OCI-LY7 (cell line): ENCODE results near the gene SIRT6. TPM values are rescaled to one million over a fixed set of nuclear protein-coding genes. Genes with fewer than 3 reads are reported as not detected.

Source experiments
- BruUV-seq: library from RNA; stranded (reverse); fragments of 400-500 nt; replicated peaks from 2 replicates; lab custom pipeline; 2021; lab: Mats Ljungman, UMichigan
- CTCF ChIA-PET: fragments of 300-600 bp; sonication (Branson Sonifier 250); formaldehyde crosslinking; loops from one replicate; lab custom pipeline; 2022; ENCODE audit warnings: antibody characterized with exemption; ENCODE audit not compliant: unreplicated experiment; lab: Charles Lee
- POLR2A ChIA-PET: fragments of 300-600 bp; sonication (Branson Sonifier 250); formaldehyde crosslinking; loops from one replicate; lab custom pipeline; 2022; ENCODE audit warnings: antibody characterized with exemption; lab: Charles Lee
- DNase-seq: peaks from one replicate; pipeline ENCODE4 v3.0.0-alpha.2; 2015; ENCODE audit warnings: low spot score
- H2AFZ ChIP-seq: fragments of 200-600 bp; sonication (generic), shearing (Covaris generic); 2 replicates; pipeline ENCODE4 v1.6.1; 2014; ENCODE audit warnings: mild to moderate bottlenecking, antibody characterized with exemption, low read length, moderate library complexity
- H3K27ac ChIP-seq: fragments of 200-600 bp; sonication (generic); 2 replicates; pipeline ENCODE4 v1.5.1; 2014; ENCODE audit warnings: mixed run types, low read depth, mild to moderate bottlenecking, moderate library complexity, low read length, inconsistent platforms; ENCODE audit not compliant: poor library complexity, severe bottlenecking
- H3K36me3 ChIP-seq: fragments of 200-600 bp; sonication (generic); 2 replicates; pipeline ENCODE4 v1.6.1; 2014; ENCODE audit warnings: mild to moderate bottlenecking, antibody characterized with exemption, low read length, moderate library complexity, mixed read lengths; ENCODE audit not compliant: insufficient read depth
- H3K4me1 ChIP-seq: fragments of 200-600 bp; sonication (generic); 2 replicates; pipeline ENCODE4 v1.5.1; 2014; ENCODE audit warnings: mild to moderate bottlenecking, low read length; ENCODE audit not compliant: insufficient read depth, poor library complexity, severe bottlenecking
- H3K4me2 ChIP-seq: fragments of 200-600 bp; sonication (generic); 2 replicates; pipeline ENCODE4 v1.6.1; 2014; ENCODE audit warnings: mild to moderate bottlenecking, low read length
- H3K4me3 ChIP-seq: fragments of 200-600 bp; sonication (generic); 2 replicates; pipeline ENCODE4 v1.5.1; 2014; ENCODE audit warnings: mild to moderate bottlenecking, low read depth, low read length; ENCODE audit not compliant: poor library complexity, severe bottlenecking
- H3K79me2 ChIP-seq: fragments of 200-600 bp; sonication (generic); 2 replicates; pipeline ENCODE4 v1.6.1; 2016; ENCODE audit warnings: low read depth, mild to moderate bottlenecking, low read length, moderate library complexity, mixed read lengths; ENCODE audit not compliant: insufficient read depth
- H3K9me2 ChIP-seq: fragments of 200-600 bp; sonication (generic); 2 replicates; pipeline ENCODE4 v1.6.1; 2016; ENCODE audit warnings: mild to moderate bottlenecking, low read length, mixed read lengths; ENCODE audit not compliant: insufficient read depth
- H3K9me3 ChIP-seq: fragments of 200-600 bp; sonication (generic); 2 replicates; pipeline ENCODE4 v1.6.1; 2014; ENCODE audit warnings: mild to moderate bottlenecking, mixed run types, low read length, mixed read lengths
- H4K20me1 ChIP-seq: fragments of 200-600 bp; sonication (generic); 2 replicates; pipeline ENCODE4 v1.6.1; 2014; ENCODE audit warnings: mild to moderate bottlenecking, antibody characterized with exemption, low read length, moderate library complexity, mixed read lengths; ENCODE audit not compliant: insufficient read depth
- EZH2phosphoT487 ChIP-seq: fragments of 200-600 bp; sonication (generic); IDR thresholded peaks from 2 replicates; pipeline ENCODE4 v1.6.1; 2018; ENCODE audit warnings: low read depth, borderline replicate concordance, mild to moderate bottlenecking, mixed run types, antibody characterized with exemption, low read length, moderate library complexity, mixed read lengths
- intact Hi-C: fragments of 100-400 bp; cut with micrococcal nuclease; formaldehyde crosslinking; loops from one replicate; pipeline ENCODE4 v1.10.0; 2022; ENCODE audit not compliant: unreplicated experiment
- total RNA-seq, 2 experiments: library from RNA; depleted of rRNA in 1 of 2; stranded (reverse); fragments of >200 nt in 1 of 2; shearing (Covaris generic) in 1 of 2; gene quantifications; 2 replicates each; pipeline ENCODE4 v1.2.3, GENCODE V29; 2014 to 2022
- TF ChIP-seq, protein P1 (sequence below): fragments of 200-600 bp; sonication (generic); conservative IDR thresholded peaks from 2 replicates; pipeline ENCODE4 v1.5.1; 2014; ENCODE audit warnings: mild to moderate bottlenecking, antibody characterized with exemption, low read length, moderate library complexity, mixed read lengths

Gene SIRT6
- total RNA-seq, 2 experiments from 2014 or later: 31.7 to 46.2 TPM

DNA sequence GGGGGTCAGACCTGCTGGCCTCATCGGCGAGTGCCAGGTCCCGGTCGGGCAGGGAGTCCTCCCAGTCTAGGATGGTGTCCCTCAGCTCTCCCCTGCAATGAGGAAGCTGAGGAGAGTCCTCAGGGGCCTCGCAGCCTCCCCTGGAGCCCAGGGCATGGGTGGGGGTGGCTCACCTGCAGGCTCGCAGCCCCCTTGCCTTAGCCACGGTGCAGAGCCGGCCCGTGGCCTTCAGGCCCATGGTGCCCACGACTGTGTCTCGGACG lies 6.8 kb downstream of the SIRT6 start:
- ChIA-PET CTCF (no interaction called here), POLR2A (no interaction called here)
- intact Hi-C loops: no loop called here

DNA sequence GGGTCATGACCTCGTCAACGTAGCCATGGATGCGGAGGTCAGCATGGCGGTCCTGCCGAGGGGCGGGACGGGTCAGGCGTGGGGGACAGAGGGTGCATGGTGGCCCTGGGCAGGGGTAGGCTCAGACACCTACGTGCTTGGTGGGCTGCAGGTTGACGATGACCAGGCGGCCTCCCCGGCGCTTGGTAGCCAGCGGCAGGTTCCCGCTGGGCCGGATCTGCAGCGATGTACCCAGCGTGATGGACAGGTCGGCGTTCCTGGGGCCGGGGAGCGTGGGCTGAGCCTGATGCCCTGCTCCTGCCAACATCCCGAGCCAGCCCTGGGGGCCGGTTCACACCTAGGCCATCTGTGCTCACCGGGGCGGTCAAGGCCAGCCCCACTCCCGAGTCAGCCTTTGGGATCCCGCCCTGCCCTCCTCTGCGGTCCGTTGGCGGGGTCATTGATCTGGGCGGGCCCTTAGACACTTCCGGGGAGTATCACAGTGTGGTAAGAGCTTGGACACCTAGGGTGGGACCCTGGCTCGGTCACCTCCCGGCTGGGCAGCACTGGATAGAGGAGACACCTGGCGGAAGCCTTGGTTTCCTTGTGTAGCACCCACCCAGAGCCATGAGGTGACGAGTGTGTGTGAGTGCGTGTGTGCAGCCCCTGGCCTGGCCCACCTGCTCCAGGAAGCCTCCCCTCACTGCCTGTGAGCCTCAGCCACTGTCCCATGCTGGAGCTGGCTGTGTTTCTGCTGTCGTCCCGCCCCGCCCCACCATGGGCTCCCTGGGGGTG lies 7.3 kb downstream of the SIRT6 start:
- CTCF ChIA-PET: no interaction called here

More for the DNA sequence above, 6.8 kb downstream of the SIRT6 start:
- Histone ChIP-seq H3K36me3 (peaks cover 17% of the 10 kb centered on the region; the same call in 1 of the 2 replicates), H3K4me2 (no peak overlapping the region), H4K20me1 (no peaks in the 10 kb centered on the region), H3K27ac (no peak overlapping the region), H3K79me2 (peaks cover under 1% of the 10 kb centered on the region; the same call in 1 of the 2 replicates), H3K4me1 (peaks cover 4% of the 10 kb centered on the region), H3K9me2 (no peaks in the 10 kb centered on the region), H3K9me3 (no peaks in the 10 kb centered on the region), H2AFZ (no peak overlapping the region), H3K4me3 (no peak overlapping the region)
- TF ChIP-seq, protein P1, sequence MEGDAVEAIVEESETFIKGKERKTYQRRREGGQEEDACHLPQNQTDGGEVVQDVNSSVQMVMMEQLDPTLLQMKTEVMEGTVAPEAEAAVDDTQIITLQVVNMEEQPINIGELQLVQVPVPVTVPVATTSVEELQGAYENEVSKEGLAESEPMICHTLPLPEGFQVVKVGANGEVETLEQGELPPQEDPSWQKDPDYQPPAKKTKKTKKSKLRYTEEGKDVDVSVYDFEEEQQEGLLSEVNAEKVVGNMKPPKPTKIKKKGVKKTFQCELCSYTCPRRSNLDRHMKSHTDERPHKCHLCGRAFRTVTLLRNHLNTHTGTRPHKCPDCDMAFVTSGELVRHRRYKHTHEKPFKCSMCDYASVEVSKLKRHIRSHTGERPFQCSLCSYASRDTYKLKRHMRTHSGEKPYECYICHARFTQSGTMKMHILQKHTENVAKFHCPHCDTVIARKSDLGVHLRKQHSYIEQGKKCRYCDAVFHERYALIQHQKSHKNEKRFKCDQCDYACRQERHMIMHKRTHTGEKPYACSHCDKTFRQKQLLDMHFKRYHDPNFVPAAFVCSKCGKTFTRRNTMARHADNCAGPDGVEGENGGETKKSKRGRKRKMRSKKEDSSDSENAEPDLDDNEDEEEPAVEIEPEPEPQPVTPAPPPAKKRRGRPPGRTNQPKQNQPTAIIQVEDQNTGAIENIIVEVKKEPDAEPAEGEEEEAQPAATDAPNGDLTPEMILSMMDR: no peak
- no peak for TF ChIP-seq EZH2phosphoT487
- no TSS peak for BruUV-seq
- DNase-seq: no peak

More for the DNA sequence above, 7.3 kb downstream of the SIRT6 start:
- H3K79me2 ChIP-seq: no peaks in the 10 kb centered on the region
- BruUV-seq: no TSS peak
- DNase-seq: no peak
- no peak overlapping the region for H3K27ac ChIP-seq
- no peak overlapping the region for H3K4me2 ChIP-seq
- TF ChIP-seq EZH2phosphoT487: no peak
- TF ChIP-seq, protein P1: no peak
- no peaks in the 10 kb centered on the region for H3K4me1 ChIP-seq
- no peaks in the 10 kb centered on the region for H4K20me1 ChIP-seq
- H3K9me3 ChIP-seq: no peaks in the 10 kb centered on the region
- H3K9me2 ChIP-seq: no peaks in the 10 kb centered on the region
- POLR2A ChIA-PET: no interaction called here
- H2AFZ ChIP-seq: no peak overlapping the region
- no peak overlapping the region for H3K4me3 ChIP-seq
- intact Hi-C loops: no loop called here
- H3K36me3 ChIP-seq: peaks cover 13% of the 10 kb centered on the region; the same call in 1 of the 2 replicates
